ENCODE data around the gene SNPH. TPM values are rescaled to one million over a fixed set of nuclear protein-coding genes. Genes with fewer than 3 reads are reported as not detected.

SNPH gene
- total and polyA plus RNA-seq, 9 donors = 1.5 to 6.8 (median 3.4) TPM

GRCh38 chr20:1225783-1226654 lies 40.1 kb upstream of the SNPH start, which contains the start of gene RAD21L1:
TSS of gene RAD21L1 (plus strand) at chr20:1226044. CDS start at chr20:1228454, 2,410 bp downstream.
- TF ChIP-seq CTCF (IDR thresholded peaks at IDR 0.05) (no peak), POLR2A (IDR thresholded peaks at IDR 0.05) (no peak), EP300 (IDR thresholded peaks at IDR 0.05) (no peak)
- WGBS, 3 donors = 0 to 2% (median 1%) methylated on average over 40 to 87 of the region's 88 CpGs

GRCh38 chr20:1229541-1229940 lies 36.6 kb upstream of the SNPH start:
- H3K27me3 ChIP-seq = no peaks in the 10 kb centered on the region
- intact Hi-C loops (cut with DNase I) = no loop called here
- H3K27ac ChIP-seq = no peak overlapping the region
- no peak for DNase-seq
- WGBS, 3 donors = 81 to 85% (median 82%) methylated on average over 3 of the region's 3 CpGs
- no peak for TF ChIP-seq CTCF (IDR thresholded peaks at IDR 0.05)
- TF ChIP-seq EP300 (IDR thresholded peaks at IDR 0.05) = no peak
- no peak for TF ChIP-seq POLR2A (IDR thresholded peaks at IDR 0.05)
- H3K4me3 ChIP-seq = no peak overlapping the region
- no peaks in the 10 kb centered on the region for H3K36me3 ChIP-seq
- H3K9me3 ChIP-seq = no peaks in the 10 kb centered on the region
- peaks cover 8% of the 10 kb centered on the region for H3K4me1 ChIP-seq (ENCODE audit: insufficient read depth)

More at GRCh38 chr20:1225783-1226654, 40.1 kb upstream of the SNPH start, which contains the start of gene RAD21L1:
- H3K4me1 ChIP-seq (ENCODE audit: insufficient read depth) = peaks cover 8% of the 10 kb centered on the region
- H3K27ac ChIP-seq = no peak within 1 kb of the TSS
- no peaks in the 10 kb centered on the region for H3K27me3 ChIP-seq
- DNase-seq = peak; percentile 68 to 78 (median 75)
- no peaks in the 10 kb centered on the region for H3K36me3 ChIP-seq
- intact Hi-C loops (cut with DNase I) = no loop called here
- H3K9me3 ChIP-seq = no peaks in the 10 kb centered on the region
- peak within 1 kb of the TSS; percentile 44 for H3K4me3 ChIP-seq

- H3K27me3 ChIP-seq = no peaks in the 10 kb centered on the region
- TF ChIP-seq POLR2A (IDR thresholded peaks at IDR 0.05) (no peak), CTCF (IDR thresholded peaks at IDR 0.05) (no peak), EP300 (IDR thresholded peaks at IDR 0.05) (no peak)
- H3K4me1 ChIP-seq (ENCODE audit: insufficient read depth) = no peaks in the 10 kb centered on the region
- no peaks in the 10 kb centered on the region for H3K36me3 ChIP-seq
- intact Hi-C loops (cut with DNase I) = no loop called here
- H3K9me3 ChIP-seq = no peaks in the 10 kb centered on the region
- no peak overlapping the region for H3K4me3 ChIP-seq
- no peak for DNase-seq
- no peak overlapping the region for H3K27ac ChIP-seq
- WGBS, 3 donors = 77 to 83% (median 83%) methylated on average over 3 of the region's 3 CpGs
Observed at GRCh38 chr20:1232286-1233111, 33.6 kb upstream of the SNPH start.

- no peaks in the 10 kb centered on the region for H3K36me3 ChIP-seq
- TF ChIP-seq CTCF (IDR thresholded peaks at IDR 0.05) (no peak), EP300 (IDR thresholded peaks at IDR 0.05) (no peak), POLR2A (IDR thresholded peaks at IDR 0.05) (no peak)
- H3K9me3 ChIP-seq = no peaks in the 10 kb centered on the region
- no peak for DNase-seq
- no peaks in the 10 kb centered on the region for H3K4me1 ChIP-seq (ENCODE audit: insufficient read depth)
- H3K4me3 ChIP-seq = no peak overlapping the region
- no peak overlapping the region for H3K27ac ChIP-seq
- intact Hi-C loops (cut with DNase I) = loop anchor here in 1 of 4 donors (5.0 kb wide), 1 partner anchor 78 kb away; no protein-coding TSS in a partner anchor
- no peaks in the 10 kb centered on the region for H3K27me3 ChIP-seq
- WGBS, 3 donors = 72 to 75% (median 73%) methylated on average over 5 of the region's 5 CpGs
Observed at GRCh38 chr20:1240549-1240948, 25.5 kb upstream of the SNPH start.
